Stimulated activated CD4-positive, alpha-beta T cell treated with anti-CD3 and anti-CD28 coated beads, Interleukin-15, amount 100 ng/mL, for 1 hour (primary cell): ENCODE results near the gene SUPT4H1.
"Not testable (repeated sequence)": the region's sequence is repeated elsewhere in the genome, so short reads cannot be mapped to it uniquely, and the experiment has no call there.

ENCODE experiments used
- DNase-seq, 2 donors: peaks; one replicate each; pipeline ENCODE4 v3.0.0-alpha.2; 2020; ENCODE audit warnings: low read depth in 1 of 2, low spot score in 1 of 2

The SUPT4H1 gene

GRCh38 chr17:58351831-58352595 lies at the start of gene SUPT4H1:
Gene SUPT4H1 (minus strand): TSS chr17:58352201. CDS start chr17:58352135, 66 bp downstream.
- peak; percentile 80 to 87 for DNase-seq

- no peak for DNase-seq
Measured at GRCh38 chr17:58401287-58401686, 49.3 kb upstream of the SUPT4H1 start.

GRCh38 chr17:58400826-58401225 lies 48.8 kb upstream of the SUPT4H1 start:
- DNase-seq, result no peak

- no peak for DNase-seq
Measured at GRCh38 chr17:58399974-58400373, 48.0 kb upstream of the SUPT4H1 start.

GRCh38 chr17:58398574-58399266 lies 46.7 kb upstream of the SUPT4H1 start:
- no peak for DNase-seq

GRCh38 chr17:58397421-58397820 lies 45.4 kb upstream of the SUPT4H1 start:
- DNase-seq, result not testable (repeated sequence)

- DNase-seq, result no peak
Measured at GRCh38 chr17:58396173-58396572, 44.2 kb upstream of the SUPT4H1 start.

- DNase-seq, result no peak
Measured at GRCh38 chr17:58394534-58395223, 42.7 kb upstream of the SUPT4H1 start.

- no peak for DNase-seq
Measured at GRCh38 chr17:58391302-58391984, 39.4 kb upstream of the SUPT4H1 start.

GRCh38 chr17:58390884-58391283 lies 38.9 kb upstream of the SUPT4H1 start:
- DNase-seq, result no peak

GRCh38 chr17:58388302-58389190 lies 36.5 kb upstream of the SUPT4H1 start:
- no peak for DNase-seq

- DNase-seq, result no peak
Measured at GRCh38 chr17:58387834-58388233, 35.8 kb upstream of the SUPT4H1 start.

GRCh38 chr17:58386708-58387107 lies 34.7 kb upstream of the SUPT4H1 start:
- no peak for DNase-seq

- DNase-seq, result no peak
Measured at GRCh38 chr17:58385359-58385899, 33.4 kb upstream of the SUPT4H1 start.

GRCh38 chr17:58384897-58385296 lies 32.9 kb upstream of the SUPT4H1 start:
- no peak for DNase-seq

- no peak for DNase-seq
Measured at GRCh38 chr17:58383892-58384462, 32.0 kb upstream of the SUPT4H1 start.

GRCh38 chr17:58382872-58383242 lies 30.9 kb upstream of the SUPT4H1 start:
- no peak for DNase-seq

- DNase-seq, result no peak
Measured at GRCh38 chr17:58382108-58382871, 30.3 kb upstream of the SUPT4H1 start.
